DMS 273 treated with DMSO at 0.1 percent for 48 hours (cell line): ENCODE measurements around the gene RNF8.
A peak's percentile ranks its signal among the peaks of the same experiment; 100 is the strongest.

ENCODE experiments used
- DNase-seq: peaks from one replicate; lab custom pipeline; 2025; lab: John Stamatoyannopoulos, UW

RNF8 gene

GRCh38 chr6:37359039-37359438 lies 5.3 kb downstream of the RNF8 start:
- DNase-seq = no peak

GRCh38 chr6:37362101-37362828 lies 8.5 kb downstream of the RNF8 start:
- DNase-seq = no peak

- no peak for DNase-seq
Measured at GRCh38 chr6:37365791-37366190, 12.0 kb downstream of the RNF8 start.

- DNase-seq = peak; percentile 53
Measured at GRCh38 chr6:37366910-37367309, 13.1 kb downstream of the RNF8 start.

GRCh38 chr6:37368961-37369320 lies 15.2 kb downstream of the RNF8 start:
- no peak for DNase-seq

GRCh38 chr6:37369321-37370201 lies 15.8 kb downstream of the RNF8 start:
- no peak for DNase-seq

- peak; percentile 81 for DNase-seq
Measured at GRCh38 chr6:37371154-37372083, 17.6 kb downstream of the RNF8 start.

GRCh38 chr6:37372116-37372515 lies 18.3 kb downstream of the RNF8 start:
- no peak for DNase-seq

GRCh38 chr6:37373822-37374471 lies 20.2 kb downstream of the RNF8 start:
- no peak for DNase-seq

- no peak for DNase-seq
Measured at GRCh38 chr6:37375376-37375775, 21.6 kb downstream of the RNF8 start.

- DNase-seq = no peak
Measured at GRCh38 chr6:37376078-37376743, 22.4 kb downstream of the RNF8 start.

GRCh38 chr6:37381579-37381978 lies 27.8 kb downstream of the RNF8 start:
- peak; percentile 34 for DNase-seq

GRCh38 chr6:37382994-37383765 lies 29.4 kb downstream of the RNF8 start:
- no peak for DNase-seq

GRCh38 chr6:37388578-37388977 lies 34.8 kb downstream of the RNF8 start:
- DNase-seq = no peak

GRCh38 chr6:37389857-37390256 lies 36.1 kb downstream of the RNF8 start:
- DNase-seq = no peak

GRCh38 chr6:37391120-37391519 lies 37.3 kb downstream of the RNF8 start:
- DNase-seq = no peak

- no peak for DNase-seq
Measured at GRCh38 chr6:37392821-37393220, 39.0 kb downstream of the RNF8 start.

GRCh38 chr6:37393381-37393929 lies 39.7 kb downstream of the RNF8 start:
- DNase-seq = no peak

- no peak for DNase-seq
Measured at GRCh38 chr6:37396571-37397180, 42.9 kb downstream of the RNF8 start.

- no peak for DNase-seq
Measured at GRCh38 chr6:37399131-37399530, 45.3 kb downstream of the RNF8 start.
